Measurements from ENCODE around the gene HLX.

DNA sequence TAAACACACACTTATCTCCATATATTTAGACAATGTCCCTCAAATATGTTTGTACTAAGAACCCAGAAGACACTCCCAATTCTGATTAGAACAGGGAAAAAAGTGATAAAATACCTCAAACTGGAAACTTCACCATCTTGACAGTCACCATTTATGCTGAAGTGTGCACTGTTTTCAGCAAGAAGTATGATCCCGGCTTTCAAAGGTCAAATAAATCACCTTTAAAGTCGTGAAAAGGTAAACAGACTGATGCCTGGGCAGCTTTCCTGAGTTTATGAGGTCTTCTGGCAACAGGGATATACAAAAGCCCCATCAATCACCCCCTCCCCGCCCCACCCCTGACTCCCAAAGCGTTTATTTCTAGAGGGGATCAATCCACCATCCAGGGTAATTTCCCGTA, 37.9 kb downstream of the HLX start:
- TF ChIP-seq POLR2A (IDR thresholded peaks at IDR 0.05) (no peak), POLR2AphosphoS5 (IDR thresholded peaks at IDR 0.05) (no peak)
- TF ChIP-seq, protein P1, sequence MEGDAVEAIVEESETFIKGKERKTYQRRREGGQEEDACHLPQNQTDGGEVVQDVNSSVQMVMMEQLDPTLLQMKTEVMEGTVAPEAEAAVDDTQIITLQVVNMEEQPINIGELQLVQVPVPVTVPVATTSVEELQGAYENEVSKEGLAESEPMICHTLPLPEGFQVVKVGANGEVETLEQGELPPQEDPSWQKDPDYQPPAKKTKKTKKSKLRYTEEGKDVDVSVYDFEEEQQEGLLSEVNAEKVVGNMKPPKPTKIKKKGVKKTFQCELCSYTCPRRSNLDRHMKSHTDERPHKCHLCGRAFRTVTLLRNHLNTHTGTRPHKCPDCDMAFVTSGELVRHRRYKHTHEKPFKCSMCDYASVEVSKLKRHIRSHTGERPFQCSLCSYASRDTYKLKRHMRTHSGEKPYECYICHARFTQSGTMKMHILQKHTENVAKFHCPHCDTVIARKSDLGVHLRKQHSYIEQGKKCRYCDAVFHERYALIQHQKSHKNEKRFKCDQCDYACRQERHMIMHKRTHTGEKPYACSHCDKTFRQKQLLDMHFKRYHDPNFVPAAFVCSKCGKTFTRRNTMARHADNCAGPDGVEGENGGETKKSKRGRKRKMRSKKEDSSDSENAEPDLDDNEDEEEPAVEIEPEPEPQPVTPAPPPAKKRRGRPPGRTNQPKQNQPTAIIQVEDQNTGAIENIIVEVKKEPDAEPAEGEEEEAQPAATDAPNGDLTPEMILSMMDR (IDR thresholded peaks at IDR 0.05): no peak
